Hepatocyte (in vitro differentiated cells): ENCODE data around the gene RNF166. TPM values are rescaled to one million over a fixed set of nuclear protein-coding genes. Genes with fewer than 3 reads are reported as not detected.

Experiments
- DNase-seq: peaks from one replicate; pipeline ENCODE4 v3.0.0-alpha.2; 2016; ENCODE audit warnings: low spot score
- H2AFZ ChIP-seq: fragments of 200-600 bp; sonication (generic); 2 replicates; pipeline ENCODE4 v1.6.0; 2016; ENCODE audit warnings: antibody characterized with exemption, mild to moderate bottlenecking
- H3K27ac ChIP-seq: fragments of 200-600 bp; sonication (generic); 2 replicates; pipeline ENCODE4 v1.5.1; 2016; ENCODE audit warnings: mild to moderate bottlenecking
- H3K27me3 ChIP-seq: fragments of 200-600 bp; sonication (generic); 2 replicates; pipeline ENCODE4 v1.6.1; 2016
- H3K36me3 ChIP-seq: fragments of 200-600 bp; sonication (generic); replicated peaks from 2 replicates; pipeline ENCODE4 v1.5.1; 2016; ENCODE audit warnings: low read depth; ENCODE audit not compliant: insufficient read depth
- H3K4me1 ChIP-seq: fragments of 200-600 bp; sonication (generic); 2 replicates; pipeline ENCODE4 v1.5.1; 2016; ENCODE audit warnings: mild to moderate bottlenecking, moderate library complexity; ENCODE audit not compliant: insufficient read depth
- H3K4me2 ChIP-seq: fragments of 200-600 bp; sonication (generic); 2 replicates; pipeline ENCODE4 v1.6.0; 2016
- H3K4me3 ChIP-seq: fragments of 200-600 bp; sonication (generic); 2 replicates; pipeline ENCODE4 v1.5.1; 2016; ENCODE audit warnings: mild to moderate bottlenecking
- H3K79me2 ChIP-seq: fragments of 200-600 bp; sonication (generic); 2 replicates; pipeline ENCODE4 v1.6.0; 2017; ENCODE audit warnings: mild to moderate bottlenecking
- H3K9me2 ChIP-seq: fragments of 200-600 bp; sonication (generic); replicated peaks from 2 replicates; pipeline ENCODE4 v1.6.0; 2017; ENCODE audit warnings: mild to moderate bottlenecking; ENCODE audit not compliant: insufficient read depth
- H3K9me3 ChIP-seq: fragments of 200-600 bp; sonication (generic); 2 replicates; pipeline ENCODE4 v1.5.1; 2016; ENCODE audit warnings: low read depth, mild to moderate bottlenecking
- H4K20me1 ChIP-seq: fragments of 200-600 bp; sonication (generic); 2 replicates; pipeline ENCODE4 v1.6.0; 2016; ENCODE audit warnings: mild to moderate bottlenecking; ENCODE audit not compliant: insufficient read depth, poor library complexity, severe bottlenecking
- EZH2 ChIP-seq: fragments of 200-600 bp; sonication (generic); IDR thresholded peaks from 2 replicates; pipeline ENCODE4 v1.6.1; 2016; ENCODE audit warnings: antibody characterized with exemption, mild to moderate bottlenecking, borderline replicate concordance
- EZH2phosphoT487 ChIP-seq: fragments of 200-600 bp; sonication (generic); IDR thresholded peaks from one replicate; pipeline ENCODE4 v1.6.1; 2018; ENCODE audit warnings: antibody characterized with exemption, mild to moderate bottlenecking, low read depth, moderate library complexity; ENCODE audit not compliant: unreplicated experiment, severe bottlenecking
- WGBS: methylation state at CpG from one replicate; pipeline ENCODE4 v1.1.6; 2016; ENCODE audit warnings: low lambda C conversion rate; ENCODE audit errors: missing lambda C conversion rate; 5-methylcytosine and 5-hydroxymethylcytosine counted together
- polyA plus RNA-seq: library from polyadenylated mRNA; unstranded; fragments of >200 nt; fragmentation: Nextera tagmentation; extraction: Ambion mirVana; gene quantifications from 2 replicates; pipeline ENCODE4 v1.2.1, GENCODE V29; 2016
- total RNA-seq: library from RNA; depleted of rRNA; stranded (reverse); fragments of >200 nt; gene quantifications from 2 replicates; pipeline ENCODE4 v1.2.3, GENCODE V29; 2014
- TF ChIP-seq, protein P1 (sequence below): fragments of 200-600 bp; sonication (generic); IDR thresholded peaks from 2 replicates; pipeline ENCODE4 v1.5.1; 2016; ENCODE audit warnings: antibody characterized with exemption, mild to moderate bottlenecking; ENCODE audit not compliant: poor library complexity

Gene RNF166
- total and polyA plus RNA-seq, 2 experiments from 2014 or later: 10.1 to 16.8 TPM

DNA sequence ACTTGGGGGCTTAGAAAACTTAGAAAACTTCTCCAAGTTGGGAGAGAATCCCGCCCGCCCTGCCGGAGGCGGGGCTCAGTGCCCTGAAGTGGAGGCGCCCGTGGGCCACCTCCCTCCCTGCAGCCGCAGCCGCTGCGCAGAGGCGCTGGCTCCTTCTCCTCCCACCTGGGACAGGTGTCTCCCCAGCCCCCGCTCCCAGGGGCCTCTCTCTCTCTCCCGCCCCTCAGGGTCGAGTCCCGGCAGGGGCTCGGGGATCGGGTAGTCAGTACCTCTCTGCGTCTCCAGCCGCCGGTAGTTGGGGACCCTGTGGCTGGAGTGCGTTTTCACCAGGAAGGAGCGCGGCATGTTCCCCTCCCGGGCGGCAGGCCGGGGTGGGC, 20.2 kb downstream of the RNF166 start:
- TF ChIP-seq EZH2phosphoT487 (no peak), EZH2 (peak; percentile 55)
- TF ChIP-seq, protein P1, sequence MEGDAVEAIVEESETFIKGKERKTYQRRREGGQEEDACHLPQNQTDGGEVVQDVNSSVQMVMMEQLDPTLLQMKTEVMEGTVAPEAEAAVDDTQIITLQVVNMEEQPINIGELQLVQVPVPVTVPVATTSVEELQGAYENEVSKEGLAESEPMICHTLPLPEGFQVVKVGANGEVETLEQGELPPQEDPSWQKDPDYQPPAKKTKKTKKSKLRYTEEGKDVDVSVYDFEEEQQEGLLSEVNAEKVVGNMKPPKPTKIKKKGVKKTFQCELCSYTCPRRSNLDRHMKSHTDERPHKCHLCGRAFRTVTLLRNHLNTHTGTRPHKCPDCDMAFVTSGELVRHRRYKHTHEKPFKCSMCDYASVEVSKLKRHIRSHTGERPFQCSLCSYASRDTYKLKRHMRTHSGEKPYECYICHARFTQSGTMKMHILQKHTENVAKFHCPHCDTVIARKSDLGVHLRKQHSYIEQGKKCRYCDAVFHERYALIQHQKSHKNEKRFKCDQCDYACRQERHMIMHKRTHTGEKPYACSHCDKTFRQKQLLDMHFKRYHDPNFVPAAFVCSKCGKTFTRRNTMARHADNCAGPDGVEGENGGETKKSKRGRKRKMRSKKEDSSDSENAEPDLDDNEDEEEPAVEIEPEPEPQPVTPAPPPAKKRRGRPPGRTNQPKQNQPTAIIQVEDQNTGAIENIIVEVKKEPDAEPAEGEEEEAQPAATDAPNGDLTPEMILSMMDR: no peak
- Histone ChIP-seq H3K27me3 (peaks cover 3% of the 10 kb centered on the region), H3K4me2 (peak overlapping the region; percentile 100), H3K4me3 (peak overlapping the region; percentile 70), H3K27ac (peak overlapping the region; percentile 83), H3K9me3 (no peaks in the 10 kb centered on the region), H3K79me2 (no peaks in the 10 kb centered on the region), H2AFZ (peak overlapping the region; percentile 84), H3K36me3 (no peaks in the 10 kb centered on the region), H3K9me2 (no peaks in the 10 kb centered on the region), H3K4me1 (peaks cover 20% of the 10 kb centered on the region), H4K20me1 (no peaks in the 10 kb centered on the region)
- 2% methylated on average over 14 of the region's 25 CpGs for WGBS
- DNase-seq: peak; percentile 72

GRCh38 chr16:88685156-88686061, 20.8 kb downstream of the RNF166 start:
- Histone ChIP-seq H3K4me3 (peak overlapping the region; percentile 70), H3K36me3 (no peaks in the 10 kb centered on the region), H3K9me3 (no peaks in the 10 kb centered on the region), H2AFZ (peak overlapping the region; percentile 84), H3K79me2 (no peaks in the 10 kb centered on the region), H3K9me2 (no peaks in the 10 kb centered on the region), H3K27ac (peak overlapping the region; percentile 83), H3K27me3 (peaks cover 3% of the 10 kb centered on the region), H4K20me1 (no peaks in the 10 kb centered on the region), H3K4me2 (peak overlapping the region; percentile 100), H3K4me1 (peaks cover 20% of the 10 kb centered on the region)
- TF ChIP-seq, protein P1: peak; percentile 64
- no peak for TF ChIP-seq EZH2
- 11% methylated on average over 28 of the region's 33 CpGs for WGBS
- peak; percentile 72 for DNase-seq

- Histone ChIP-seq H3K27ac (no peak overlapping the region), H3K9me3 (no peaks in the 10 kb centered on the region)
These were observed 21.5 kb downstream of the RNF166 start for GRCh38 chr16:88684569-88685155.

More at GRCh38 chr16:88684569-88685155, 21.5 kb downstream of the RNF166 start:
- H4K20me1 ChIP-seq: no peaks in the 10 kb centered on the region
- no peaks in the 10 kb centered on the region for H3K36me3 ChIP-seq
- H3K79me2 ChIP-seq: no peaks in the 10 kb centered on the region
- no peaks in the 10 kb centered on the region for H3K9me2 ChIP-seq
- no peak overlapping the region for H3K4me3 ChIP-seq
- 82% methylated on average over 15 of the region's 15 CpGs for WGBS
- H2AFZ ChIP-seq: no peak overlapping the region
- H3K4me1 ChIP-seq: peaks cover 20% of the 10 kb centered on the region
- peaks cover 3% of the 10 kb centered on the region for H3K27me3 ChIP-seq
- peak overlapping the region; percentile 100 for H3K4me2 ChIP-seq
- DNase-seq: no peak
- no peak for TF ChIP-seq EZH2phosphoT487
- TF ChIP-seq, protein P1: no peak
- no peak for TF ChIP-seq EZH2
